Measurements from ENCODE around the gene WFS1. TPM values are rescaled to one million over a fixed set of nuclear protein-coding genes. Genes with fewer than 3 reads are reported as not detected.

Gene WFS1
- total RNA-seq, 6 donors from 2014 or later = 88.8 to 180 (median 105) TPM

DNA sequence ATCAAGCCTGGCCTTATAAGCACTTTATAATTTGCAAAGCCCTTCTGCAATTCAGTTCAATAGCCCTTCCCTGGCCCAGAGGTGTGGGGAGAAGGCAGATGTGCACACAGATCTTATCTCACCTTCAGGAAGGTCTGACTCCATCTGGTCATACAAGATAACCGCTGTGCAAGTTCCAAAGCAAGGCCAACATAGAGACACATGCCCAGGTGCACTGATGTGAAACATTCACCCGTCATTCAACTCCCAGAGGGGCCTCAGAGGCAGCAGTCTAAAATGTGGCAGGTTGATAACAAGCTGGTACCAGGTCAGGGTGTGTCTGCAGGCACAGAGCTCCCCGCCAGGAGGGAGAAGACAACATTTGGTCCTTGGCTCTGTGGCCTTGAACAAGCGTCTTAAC is 10.9 kb upstream of the WFS1 start:
- DNase-seq (no peak), ATAC-seq (ENCODE audit: low FRiP score in 2 of 2) (no peak)
- TF ChIP-seq POLR2A (IDR thresholded peaks at IDR 0.05) = no peak
- no peak for TF ChIP-seq EP300 (IDR thresholded peaks at IDR 0.05)
- TF ChIP-seq, protein P1, sequence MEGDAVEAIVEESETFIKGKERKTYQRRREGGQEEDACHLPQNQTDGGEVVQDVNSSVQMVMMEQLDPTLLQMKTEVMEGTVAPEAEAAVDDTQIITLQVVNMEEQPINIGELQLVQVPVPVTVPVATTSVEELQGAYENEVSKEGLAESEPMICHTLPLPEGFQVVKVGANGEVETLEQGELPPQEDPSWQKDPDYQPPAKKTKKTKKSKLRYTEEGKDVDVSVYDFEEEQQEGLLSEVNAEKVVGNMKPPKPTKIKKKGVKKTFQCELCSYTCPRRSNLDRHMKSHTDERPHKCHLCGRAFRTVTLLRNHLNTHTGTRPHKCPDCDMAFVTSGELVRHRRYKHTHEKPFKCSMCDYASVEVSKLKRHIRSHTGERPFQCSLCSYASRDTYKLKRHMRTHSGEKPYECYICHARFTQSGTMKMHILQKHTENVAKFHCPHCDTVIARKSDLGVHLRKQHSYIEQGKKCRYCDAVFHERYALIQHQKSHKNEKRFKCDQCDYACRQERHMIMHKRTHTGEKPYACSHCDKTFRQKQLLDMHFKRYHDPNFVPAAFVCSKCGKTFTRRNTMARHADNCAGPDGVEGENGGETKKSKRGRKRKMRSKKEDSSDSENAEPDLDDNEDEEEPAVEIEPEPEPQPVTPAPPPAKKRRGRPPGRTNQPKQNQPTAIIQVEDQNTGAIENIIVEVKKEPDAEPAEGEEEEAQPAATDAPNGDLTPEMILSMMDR (IDR thresholded peaks at IDR 0.05) = no peak
- TF ChIP-seq POLR2AphosphoS5 (IDR thresholded peaks at IDR 0.05) = no peak
- Histone ChIP-seq H3K27me3 (no peaks in the 10 kb centered on the region), H3K4me1 (peaks cover 0 to 7% (median 0%) of the 10 kb centered on the region in 4 donors), H3K4me3 (no peak overlapping the region), H3K27ac (no peak overlapping the region), H3K9me3 (no peaks in the 10 kb centered on the region), H3K36me3 (no peaks in the 10 kb centered on the region)
- 70 to 78% methylated on average over 2 to 4 of the region's 4 CpGs for WGBS, 2 donors

DNA sequence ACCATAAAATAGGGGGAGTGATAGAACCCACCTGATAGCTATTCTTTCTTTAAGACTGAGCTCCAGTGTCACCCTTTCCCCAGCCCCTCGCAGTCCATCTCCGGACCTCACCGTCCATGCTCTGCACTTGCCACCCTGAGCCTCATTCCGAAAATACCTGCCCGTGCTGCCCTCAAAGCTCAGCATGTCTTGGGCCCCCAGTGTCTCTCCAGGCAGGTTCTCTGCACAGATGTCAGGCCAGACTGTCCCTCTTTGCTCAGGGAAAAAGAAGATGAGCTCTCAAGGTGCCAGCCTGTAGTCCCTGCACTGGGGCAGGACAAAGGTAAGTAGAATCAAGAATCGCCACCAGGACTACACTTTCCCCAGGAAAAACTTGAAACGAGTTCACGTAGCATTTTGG is 9.8 kb upstream of the WFS1 start:
- 80 to 87% methylated on average over 8 of the region's 8 CpGs for WGBS, 2 donors

GRCh38 chr4:6262176-6262575 is 7.5 kb upstream of the WFS1 start:
- TF ChIP-seq POLR2A (IDR thresholded peaks at IDR 0.05) (no peak), EP300 (IDR thresholded peaks at IDR 0.05) (no peak)
- TF ChIP-seq, protein P1 (IDR thresholded peaks at IDR 0.05) = no peak
- DNase-seq (no peak), ATAC-seq (ENCODE audit: low FRiP score in 2 of 2) (no peak)
- no peaks in the 10 kb centered on the region for H3K9me3 ChIP-seq
- H3K36me3 ChIP-seq = no peaks in the 10 kb centered on the region
- H3K4me3 ChIP-seq = no peak overlapping the region
- H3K27me3 ChIP-seq = no peaks in the 10 kb centered on the region
- peaks cover 0 to 5% (median 0%) of the 10 kb centered on the region in 4 donors for H3K4me1 ChIP-seq
- H3K27ac ChIP-seq = no peak overlapping the region
- 85 to 86% methylated on average over 12 of the region's 12 CpGs for WGBS, 2 donors

More for the DNA sequence above, 9.8 kb upstream of the WFS1 start:
- Histone ChIP-seq H3K4me1 (peaks cover 0 to 7% (median 0%) of the 10 kb centered on the region in 4 donors), H3K36me3 (no peaks in the 10 kb centered on the region), H3K27me3 (no peaks in the 10 kb centered on the region), H3K4me3 (no peak overlapping the region), H3K27ac (no peak overlapping the region), H3K9me3 (no peaks in the 10 kb centered on the region)
- ATAC-seq (ENCODE audit: low FRiP score in 2 of 2) = no peak
- no peak for TF ChIP-seq EP300 (IDR thresholded peaks at IDR 0.05)
- TF ChIP-seq POLR2A (IDR thresholded peaks at IDR 0.05) = no peak
- TF ChIP-seq, protein P1 (IDR thresholded peaks at IDR 0.05) = no peak
- no peak for TF ChIP-seq POLR2AphosphoS5 (IDR thresholded peaks at IDR 0.05)
- DNase-seq = no peak

DNA sequence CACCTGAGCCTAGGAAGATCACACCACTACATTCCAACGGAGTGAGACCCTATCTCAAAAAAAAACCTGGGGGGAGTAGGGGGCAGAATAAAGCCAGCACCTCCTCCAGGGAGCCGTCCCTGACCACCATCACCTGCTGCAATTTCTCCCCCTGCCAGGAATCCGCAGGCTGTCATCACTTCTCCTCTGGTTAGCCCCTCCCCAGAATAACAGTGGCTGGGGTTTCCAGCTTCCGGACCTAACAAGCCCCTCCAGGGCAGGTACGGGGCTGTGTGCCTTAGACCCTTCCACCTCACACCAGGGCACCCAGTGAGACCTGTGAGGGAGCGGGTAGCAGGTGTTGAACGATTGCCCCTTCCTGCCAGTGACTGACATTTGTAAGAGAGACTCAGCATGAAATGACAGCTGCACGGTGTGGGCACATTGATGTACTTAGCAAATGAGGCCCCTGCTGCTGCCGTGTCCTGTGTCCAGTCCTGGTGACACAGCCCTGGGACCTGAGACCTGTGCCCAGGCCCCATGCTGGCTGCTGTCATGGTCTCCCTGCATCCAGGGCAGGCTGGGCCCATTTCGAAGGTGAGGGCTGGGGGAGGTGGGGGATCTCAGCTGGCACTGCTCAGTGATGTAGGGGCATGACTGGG is 6.7 kb upstream of the WFS1 start:
- Histone ChIP-seq H3K4me3 (no peak overlapping the region), H3K27ac (no peak overlapping the region), H3K4me1 (peaks cover 0 to 5% (median 3%) of the 10 kb centered on the region in 4 donors), H3K27me3 (no peaks in the 10 kb centered on the region), H3K9me3 (no peaks in the 10 kb centered on the region), H3K36me3 (no peaks in the 10 kb centered on the region)
- ATAC-seq (ENCODE audit: low FRiP score in 2 of 2) (no peak), DNase-seq (peak in 1 of 2 donors; percentile 35)
- WGBS, 2 donors = 72 to 83% methylated on average over 9 to 10 of the region's 10 CpGs
- TF ChIP-seq EP300 (IDR thresholded peaks at IDR 0.05) (no peak), POLR2A (IDR thresholded peaks at IDR 0.05) (no peak), POLR2AphosphoS5 (IDR thresholded peaks at IDR 0.05) (no peak)

DNA sequence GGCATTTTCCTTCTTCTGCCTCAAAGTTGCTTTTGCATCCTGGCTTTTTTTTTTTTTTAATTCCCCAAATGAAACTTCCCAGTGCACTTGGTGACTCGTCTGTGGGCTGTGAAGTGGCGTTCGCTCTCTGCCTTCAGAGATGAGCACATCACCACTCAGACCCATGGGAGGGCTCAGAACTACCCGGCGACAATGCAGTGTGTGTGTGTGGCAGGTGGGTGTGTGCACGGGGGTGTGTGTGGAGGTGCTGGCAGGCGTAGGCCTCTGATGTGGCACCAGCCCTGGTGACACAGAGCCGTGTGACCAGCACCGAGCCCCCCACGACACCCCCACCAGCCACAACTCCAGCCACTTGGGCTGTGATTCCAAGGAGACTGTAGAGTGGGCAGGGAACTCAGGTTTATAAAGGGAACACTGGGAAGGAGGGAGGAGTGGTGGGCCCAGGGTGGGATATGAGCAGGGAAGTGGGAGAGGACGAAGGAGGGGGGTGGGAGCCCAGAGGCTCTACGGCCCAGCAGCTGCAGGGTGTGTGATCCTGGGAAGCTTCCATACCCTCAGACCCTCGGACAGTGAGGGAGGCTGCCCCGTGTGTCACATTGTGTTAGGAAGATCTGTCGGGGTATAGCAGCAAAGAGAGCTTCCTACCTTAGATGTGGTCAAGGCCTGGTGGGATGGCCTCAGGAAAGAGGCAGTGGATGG is 6.0 kb upstream of the WFS1 start:
- Histone ChIP-seq H3K4me3 (no peak overlapping the region), H3K9me3 (no peaks in the 10 kb centered on the region), H3K27me3 (no peaks in the 10 kb centered on the region), H3K36me3 (no peaks in the 10 kb centered on the region), H3K4me1 (peaks cover 0 to 12% (median 5%) of the 10 kb centered on the region in 4 donors), H3K27ac (no peak overlapping the region)
- peak in 1 of 2 donors; percentile 40 for DNase-seq
- ATAC-seq (ENCODE audit: low FRiP score in 2 of 2) = peak in 1 of 2 donors; percentile 52
- WGBS, 2 donors = 76 to 77% methylated on average over 15 of the region's 15 CpGs
- no peak for TF ChIP-seq POLR2AphosphoS5 (IDR thresholded peaks at IDR 0.05)
- TF ChIP-seq EP300 (IDR thresholded peaks at IDR 0.05) = no peak
- TF ChIP-seq, protein P1 (IDR thresholded peaks at IDR 0.05) = no peak
- TF ChIP-seq POLR2A (IDR thresholded peaks at IDR 0.05) = no peak

Measured in upper lobe of left lung (tissue), 6 donors.